ENCODE measurements around the gene SYNGR1.

- TF ChIP-seq CTCF (conservative IDR thresholded peaks at IDR 0.05) (no peak), ZFX (IDR thresholded peaks at IDR 0.05) (no peak)
These were observed 51.5 kb downstream of the SYNGR1 start for GRCh38 chr22:39401301-39401631.

All from C4-2B (cell line).